ENCODE results near the gene CNPY3. TPM values are rescaled to one million over a fixed set of nuclear protein-coding genes. Genes with fewer than 3 reads are reported as not detected.

CNPY3 gene
- total RNA-seq, 1 experiment from 2014 or later = 56.0 TPM

DNA sequence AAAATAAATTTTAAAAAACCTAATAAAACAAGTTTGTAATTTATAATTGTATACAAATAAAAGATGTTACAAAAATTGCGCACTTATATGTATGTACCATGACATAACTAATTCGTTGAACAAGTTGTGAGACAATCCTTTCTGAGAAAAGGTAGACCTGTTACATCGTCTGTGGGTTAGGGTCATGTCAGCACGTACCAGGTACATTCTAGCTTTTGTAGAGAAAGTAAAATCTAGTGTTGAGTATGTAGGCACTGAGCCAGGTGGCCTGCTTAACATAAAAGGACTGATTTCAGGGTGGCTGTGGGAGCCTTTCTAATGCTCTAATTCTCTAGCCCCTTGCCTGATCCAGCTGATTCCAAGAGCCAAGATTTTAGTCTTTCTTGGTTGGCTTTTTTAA is 39.5 kb upstream of the CNPY3 start:
- H3K27me3 ChIP-seq (ENCODE audit: insufficient read depth, low read length) = no peaks in the 10 kb centered on the region

More for the DNA sequence above, 39.5 kb upstream of the CNPY3 start:
- Histone ChIP-seq H2BK5ac (ENCODE audit: insufficient read length, low read length) (no peak overlapping the region), H2BK20ac (ENCODE audit: low read depth, low read length, poor library complexity, severe bottlenecking) (no peak overlapping the region), H3K23ac (ENCODE audit: insufficient read length, low read depth, low read length) (no peak overlapping the region), H4K8ac (replicated peaks; ENCODE audit: insufficient read length, low read depth, low read length) (no peak overlapping the region), H3K14ac (ENCODE audit: insufficient read depth, low read length) (no peak overlapping the region), H3K4me2 (ENCODE audit: insufficient read depth, insufficient read length, low read length) (peak overlapping the region; percentile 92), H2BK15ac (ENCODE audit: low read depth, low read length) (no peak overlapping the region), H3K4me1 (ENCODE audit: insufficient read depth, low read length) (no peaks in the 10 kb centered on the region; the same call in 1 of the 2 replicates), H3K56ac (ENCODE audit: insufficient read length, low read depth, low read length) (no peak overlapping the region), H2AK5ac (ENCODE audit: insufficient read length, low read length) (no peak overlapping the region), H4K20me1 (ENCODE audit: control insufficient read depth, insufficient read depth, insufficient read length) (no peaks in the 10 kb centered on the region), H2BK12ac (ENCODE audit: insufficient read length, low read depth, low read length) (no peak overlapping the region), H4K91ac (ENCODE audit: insufficient read length, low read depth, low read length) (no peak overlapping the region), H4K5ac (ENCODE audit: insufficient read length, low read depth, low read length) (no peak overlapping the region), H3K27ac (ENCODE audit: insufficient read length, low read depth, low read length) (peak overlapping the region; percentile 50), H3K79me2 (ENCODE audit: insufficient read depth, low read length) (no peaks in the 10 kb centered on the region), H3K9me3 (ENCODE audit: control insufficient read depth, low read depth, low read length) (no peaks in the 10 kb centered on the region), H3K18ac (ENCODE audit: insufficient read length, low read depth, low read length) (no peak overlapping the region), H2AFZ (ENCODE audit: low read length) (no peak overlapping the region), H3K9ac (ENCODE audit: extremely low read depth, insufficient read length, low read length) (peak overlapping the region; percentile 78), H3K79me1 (ENCODE audit: insufficient read depth, low read depth, low read length, poor library complexity, severe bottlenecking) (no peaks in the 10 kb centered on the region), H3K4ac (ENCODE audit: low read depth, low read length) (no peak overlapping the region), H3K23me2 (ENCODE audit: insufficient read length, low read depth, low read length, poor library complexity, severe bottlenecking) (peaks cover 6% of the 10 kb centered on the region), H3T11ph (ENCODE audit: low read length) (no peak overlapping the region), H2BK120ac (ENCODE audit: low read depth, low read length, poor library complexity, severe bottlenecking) (no peak overlapping the region)
- Mint-ChIP-seq H3K4me1 (peaks cover 10 to 13% of the 10 kb centered on the region in 2 experiments), H3K4me3 (peak overlapping the region; percentile 88 to 92), H3K27ac (peak overlapping the region; percentile 95 to 98 (median 96); a peak in 6 of 7 replicates), H3K27me3 (ENCODE audit: low read depth) (no peaks in the 10 kb centered on the region; the same call in 1 of the 2 replicates), H3K9me3 (no peaks in the 10 kb centered on the region), H3K36me3 (ENCODE audit: insufficient read depth in 1 of 3, low read depth in 3 of 3) (peaks cover 20 to 41% (median 29%) of the 10 kb centered on the region in 3 experiments; a peak in 6 of 7 replicates)
- DNase-seq = no peak
- no CpG with 5 or more reads among the region's 4 CpGs for WGBS (ENCODE audit: extremely low coverage, insufficient read length, low lambda C conversion rate)
- TF ChIP-seq CTCF (conservative IDR thresholded peaks at IDR 0.05) = no peak

All from H9 (cell line).